HPDE6-E6E7 (cell line): ENCODE measurements around the gene CSNK1G2.
A peak's percentile ranks its signal among the peaks of the same experiment; 100 is the strongest.
"Not testable (repeated sequence)": the region's sequence is repeated elsewhere in the genome, so short reads cannot be mapped to it uniquely, and the experiment has no call there.

Experiments used
- DNase-seq: peaks from one replicate; pipeline ENCODE4 v3.0.0; 2011; ENCODE audit warnings: missing footprints; ENCODE audit errors: extremely low spot score

The CSNK1G2 gene

GRCh38 chr19:1988464-1988863 is 47.5 kb downstream of the CSNK1G2 start:
- not testable (repeated sequence) for DNase-seq

- no peak for DNase-seq
These were observed 48.7 kb downstream of the CSNK1G2 start for GRCh38 chr19:1989513-1990229.

GRCh38 chr19:1990230-1991017 is 49.5 kb downstream of the CSNK1G2 start:
- no peak for DNase-seq

GRCh38 chr19:1991018-1991913 is 50.3 kb downstream of the CSNK1G2 start:
- DNase-seq, result no peak

- DNase-seq, result no peak
These were observed 51.8 kb downstream of the CSNK1G2 start for GRCh38 chr19:1992759-1993260.

- DNase-seq, result no peak
These were observed 56.6 kb downstream of the CSNK1G2 start for GRCh38 chr19:1997353-1998233.

- DNase-seq, result no peak
These were observed 58.0 kb downstream of the CSNK1G2 start for GRCh38 chr19:1998712-1999708.

- no peak for DNase-seq
These were observed 59.0 kb downstream of the CSNK1G2 start for GRCh38 chr19:1999856-2000515.

GRCh38 chr19:2003874-2004273 is 62.9 kb downstream of the CSNK1G2 start:
- DNase-seq, result no peak

- no peak for DNase-seq
These were observed 69.2 kb downstream of the CSNK1G2 start for GRCh38 chr19:2010135-2010668.

GRCh38 chr19:2011169-2011568 is 70.2 kb downstream of the CSNK1G2 start:
- DNase-seq, result no peak

GRCh38 chr19:2012941-2013682 is 72.1 kb downstream of the CSNK1G2 start:
- no peak for DNase-seq

GRCh38 chr19:2013683-2013961 is 72.7 kb downstream of the CSNK1G2 start:
- no peak for DNase-seq

- DNase-seq, result no peak
These were observed 73.2 kb downstream of the CSNK1G2 start for GRCh38 chr19:2014131-2014571.

GRCh38 chr19:2014731-2015607 is 74.0 kb downstream of the CSNK1G2 start:
- DNase-seq, result peak; percentile 44

GRCh38 chr19:2015608-2015950 is 74.6 kb downstream of the CSNK1G2 start, which contains the start of gene BTBD2:
TSS of gene BTBD2 (minus strand) at chr19:2015714. CDS start at chr19:2015703, 11 bp downstream.
- no peak for DNase-seq
